Measurements from ENCODE around the gene ERAP2. TPM values are rescaled to one million over a fixed set of nuclear protein-coding genes. Genes with fewer than 3 reads are reported as not detected.

The ERAP2 gene
- total and polyA plus RNA-seq, 8 donors, result 0.68 to 26.8 (median 12.4) TPM

DNA sequence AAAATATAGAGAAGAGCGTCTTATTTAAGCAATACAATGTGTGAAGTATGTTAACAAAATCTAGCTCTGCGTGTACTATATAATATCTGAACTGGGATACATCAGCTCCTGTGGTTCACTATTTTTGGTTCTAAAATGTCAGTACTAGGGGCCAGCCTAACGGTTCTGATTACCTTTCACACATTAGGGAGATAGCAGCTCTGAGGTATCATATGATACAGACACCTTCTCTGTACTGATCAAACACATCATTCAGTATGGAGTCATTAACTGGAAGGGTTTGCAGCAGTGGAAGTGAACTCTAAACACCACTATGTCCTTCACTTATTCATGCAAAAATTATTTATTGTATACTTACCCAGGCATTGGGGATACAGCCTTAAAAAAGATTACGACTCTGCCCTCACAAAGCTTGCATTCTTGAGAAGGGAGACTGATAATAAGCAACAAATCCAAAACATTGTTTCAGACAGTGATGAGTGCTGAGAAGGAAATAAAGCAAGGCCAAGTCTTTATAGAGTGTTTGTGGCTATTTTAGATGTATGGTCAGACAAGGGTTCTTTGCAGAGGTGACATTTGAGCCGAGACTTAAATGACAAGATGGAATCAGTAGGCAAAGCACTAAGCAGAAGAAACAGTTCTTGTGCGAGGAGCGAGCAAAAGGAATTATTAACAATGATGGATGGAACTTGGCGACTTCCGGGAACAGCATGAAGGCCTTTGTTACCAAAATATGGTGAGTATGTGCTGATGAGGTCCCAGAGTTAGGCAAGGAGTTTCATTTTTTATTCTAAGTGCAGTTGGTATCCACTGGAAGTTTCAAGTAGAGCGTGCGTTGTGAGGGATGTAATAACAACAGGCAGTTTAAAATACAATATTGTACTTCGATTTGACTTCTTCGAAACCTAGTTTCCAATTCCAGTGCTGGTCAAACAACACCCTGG, 57.7 kb downstream of the ERAP2 start:
- TF ChIP-seq POLR2A (IDR thresholded peaks at IDR 0.05) (peak in 1 of 4 donors; percentile 18), POLR2AphosphoS5 (IDR thresholded peaks at IDR 0.05) (no peak)
- intact Hi-C loops (cut with DNase I; ENCODE audit: low total_unique reads), result no loop called here
- no peaks in the 10 kb centered on the region for H3K27me3 ChIP-seq
- 9 to 11% (median 11%) methylated on average over 13 of the region's 13 CpGs for WGBS, 5 donors
- H3K4me1 ChIP-seq, result peaks cover 18 to 51% (median 38%) of the 10 kb centered on the region in 4 donors
- peak in 1 of 2 donors; percentile 77 for DNase-seq
- no peaks in the 10 kb centered on the region for H3K36me3 ChIP-seq
- H3K9me3 ChIP-seq, result no peaks in the 10 kb centered on the region
- H3K27ac ChIP-seq, result peak overlapping the region; percentile 95 to 99 (median 97)
- H3K4me3 ChIP-seq, result peak overlapping the region; percentile 90 to 95 (median 92)

- Histone ChIP-seq H3K9me3 (no peaks in the 10 kb centered on the region), H3K4me1 (peaks cover 18 to 60% (median 43%) of the 10 kb centered on the region in 4 donors), H3K27me3 (no peaks in the 10 kb centered on the region), H3K27ac (peak overlapping the region; percentile 95 to 99 (median 97)), H3K4me3 (peak overlapping the region; percentile 90 to 95 (median 92)), H3K36me3 (no peaks in the 10 kb centered on the region)
- WGBS, 5 donors, result 0% methylated on average over 39 to 80 of the region's 80 CpGs
- TF ChIP-seq POLR2A (IDR thresholded peaks at IDR 0.05) (peak in 1 of 4 donors; percentile 74), EP300 (IDR thresholded peaks at IDR 0.05) (no peak), CTCF (IDR thresholded peaks at IDR 0.05) (peak in 1 of 7 experiments; percentile 16), POLR2AphosphoS5 (IDR thresholded peaks at IDR 0.05) (peak; percentile 25 to 85 (median 75))
- intact Hi-C loops (cut with DNase I; ENCODE audit: low total_unique reads), result no loop called here
- DNase-seq, result peak; percentile 95 to 98
Measured at GRCh38 chr5:96934708-96935558, 58.6 kb downstream of the ERAP2 start.

GRCh38 chr5:96935559-96936430, 59.5 kb downstream of the ERAP2 start, which contains the start of gene LNPEP:
TSS of gene LNPEP (plus strand) at chr5:96936080. CDS start at chr5:96936156, 76 bp downstream.
- DNase-seq, result peak; percentile 97 to 99
- Histone ChIP-seq H3K4me1 (peaks cover 18 to 64% (median 46%) of the 10 kb centered on the region in 4 donors), H3K27me3 (no peaks in the 10 kb centered on the region), H3K4me3 (peak within 1 kb of the TSS; percentile 90 to 95 (median 92)), H3K27ac (peak within 1 kb of the TSS; percentile 95 to 99 (median 97)), H3K36me3 (no peaks in the 10 kb centered on the region), H3K9me3 (no peaks in the 10 kb centered on the region)
- 0 to 1% (median 1%) methylated on average over 41 to 79 of the region's 79 CpGs for WGBS, 5 donors
- TF ChIP-seq POLR2A (IDR thresholded peaks at IDR 0.05) (peak in 1 of 4 donors; percentile 50), CTCF (IDR thresholded peaks at IDR 0.05) (no peak), POLR2AphosphoS5 (IDR thresholded peaks at IDR 0.05) (peak; percentile 92 to 98 (median 92))
- intact Hi-C loops (cut with DNase I; ENCODE audit: low total_unique reads), result no loop called here
